HepG2 (cell line): Measurements from ENCODE around the gene ACOT4. TPM values are rescaled to one million over a fixed set of nuclear protein-coding genes. Genes with fewer than 3 reads are reported as not detected.
A peak's percentile ranks its signal among the peaks of the same experiment; 100 is the strongest.

Experiments used
- ATAC-seq: fragments of 200-7000 bp; cut with Tn5 transposase; 3 replicates; pipeline ENCODE4 v1.9.1; 2020; ENCODE audit warnings: mild to moderate bottlenecking, moderate library complexity
- BruUV-seq: library from RNA; stranded (reverse); fragments of 400-500 nt; replicated peaks from 2 replicates; lab custom pipeline; 2021; lab: Mats Ljungman, UMichigan
- CTCF ChIA-PET: fragments of 300-600 bp; formaldehyde crosslinking; extraction: SDS; loops from one replicate; lab custom pipeline; 2021; ENCODE audit warnings: low total read pairs, inconsistent platforms, low intra/inter-chr PET ratio; lab: Yijun Ruan, JAX
- POLR2A ChIA-PET: fragments of 350-600 bp; sonication (Branson Sonifier 250); formaldehyde crosslinking; loops from one replicate; lab custom pipeline; 2020; ENCODE audit warnings: antibody characterized with exemption, inconsistent platforms; lab: Yijun Ruan, JAX
- DNase-seq: peaks from one replicate; pipeline ENCODE4 v3.0.0-alpha.2; 2015; ENCODE audit warnings: low spot score
- FAIRE-seq: peaks from 3 replicates; lab custom pipeline; 2011; peaks lifted over from hg19 to GRCh38; lab: Jason Lieb, UNC
- H2AFZ ChIP-seq: one replicate; pipeline ENCODE4 v1.6.1; 2011; ENCODE audit warnings: low read length, inconsistent platforms
- H3K27ac ChIP-seq: fragments of 300-600 bp; 3 replicates; pipeline ENCODE4 v1.8.0; 2011; ENCODE audit warnings: mixed run types, mild to moderate bottlenecking, mixed read lengths, low read length, inconsistent platforms; ENCODE audit not compliant: insufficient read depth; ENCODE audit errors: extremely low read length
- H3K27me3 ChIP-seq, 2 experiments: fragments of 200-600 bp in 1 of 2; 2 replicates in 1 of 2; 3 replicates in 1 of 2; pipeline versions ENCODE4 v1.6.0 to v1.8.0; 2011; ENCODE audit warnings: low read length in 2 of 2, mild to moderate bottlenecking in 2 of 2, moderate library complexity in 2 of 2, inconsistent platforms in 1 of 2; ENCODE audit not compliant: insufficient read depth in 2 of 2, control insufficient read depth in 1 of 2
- H3K36me3 ChIP-seq, 2 experiments: fragments of 200-600 bp in 1 of 2; replicated peaks in 1 of 2; 2 replicates in 1 of 2; 3 replicates in 1 of 2; pipeline versions ENCODE4 v1.5.1 to v1.8.0; 2011; ENCODE audit warnings: low read length in 2 of 2, inconsistent platforms in 1 of 2; ENCODE audit not compliant: insufficient read depth in 2 of 2, control insufficient read depth in 1 of 2
- H3K4me1 ChIP-seq: 2 replicates; pipeline ENCODE4 v1.5.1; 2012; ENCODE audit warnings: low read length, inconsistent platforms; ENCODE audit not compliant: insufficient read depth
- H3K4me2 ChIP-seq: 2 replicates; pipeline ENCODE4 v1.6.0; 2011; ENCODE audit warnings: low read depth, low read length, inconsistent platforms
- H3K4me3 ChIP-seq, 3 experiments: fragments of 200-600 bp in 1 of 3; sonication (generic), shearing (Covaris generic) in 1 of 3; replicated peaks in 1 of 3; 2 replicates each; pipeline ENCODE4 v1.5.1; 2011 to 2016; ENCODE audit warnings: low read length in 3 of 3, inconsistent platforms in 2 of 3, low read depth in 2 of 3, mild to moderate bottlenecking in 2 of 3, control low read depth in 1 of 3, mixed read lengths in 1 of 3; ENCODE audit not compliant: insufficient read depth in 1 of 3
- H3K79me2 ChIP-seq: one replicate; pipeline ENCODE4 v1.6.1; 2011; ENCODE audit warnings: low read length, inconsistent platforms; ENCODE audit not compliant: insufficient read depth
- H3K9ac ChIP-seq: 2 replicates; pipeline ENCODE4 v1.6.0; 2011; ENCODE audit warnings: mild to moderate bottlenecking, low read depth, low read length, inconsistent platforms; ENCODE audit not compliant: insufficient read depth
- H3K9me3 ChIP-seq: 2 replicates; pipeline ENCODE4 v1.5.1; 2012; ENCODE audit warnings: mild to moderate bottlenecking, low read length
- H4K20me1 ChIP-seq: 2 replicates; pipeline ENCODE4 v1.6.0; 2011; ENCODE audit warnings: inconsistent platforms, mild to moderate bottlenecking, low read length, moderate library complexity; ENCODE audit not compliant: insufficient read depth
- ATF1 ChIP-seq: IDR thresholded peaks from 2 replicates; pipeline ENCODE4 v1.6.1; 2016; ENCODE audit warnings: mild to moderate bottlenecking, control low read depth
- CBX2 ChIP-seq, 2 experiments: fragments of 200-600 bp in 1 of 2; sonication (generic); formaldehyde crosslinking in 1 of 2; IDR thresholded peaks; 2 replicates each; pipeline versions ENCODE4 v1.7.0 to v1.8.1; 2018 to 2022; ENCODE audit warnings: low read depth in 2 of 2, low read length in 1 of 2, mild to moderate bottlenecking in 1 of 2, missing genetic modification reagents in 1 of 2
- NFKBIZ ChIP-seq: IDR thresholded peaks from 2 replicates; pipeline ENCODE4 v1.6.1; 2018; ENCODE audit warnings: missing genetic modification reagents, missing compliant biosample characterization
- POLR2A ChIP-seq, 2 experiments: IDR thresholded peaks; 2 replicates each; pipeline ENCODE4 v1.6.1; 2011; ENCODE audit warnings: low read depth in 2 of 2, low read length in 2 of 2, mild to moderate bottlenecking in 1 of 2, moderate library complexity in 1 of 2; ENCODE audit not compliant: insufficient read depth in 1 of 2
- SMAD1 ChIP-seq: sonication (generic); formaldehyde crosslinking; IDR thresholded peaks from 2 replicates; pipeline ENCODE4 v1.4.0; 2020; ENCODE audit warnings: missing genetic modification reagents, low read depth, mild to moderate bottlenecking, borderline replicate concordance
- U2AF2 ChIP-seq: fragments of 200-400 bp; formaldehyde crosslinking; IDR thresholded peaks from 2 replicates; pipeline ENCODE4 v1.6.1; 2017; ENCODE audit warnings: low read depth, mild to moderate bottlenecking, low read length
- XRCC5 ChIP-seq: fragments of 200-400 bp; formaldehyde crosslinking; optimal IDR thresholded peaks from 2 replicates; pipeline ENCODE3; 2017; ENCODE audit warnings: mild to moderate bottlenecking, low read length
- ZNF441 ChIP-seq: sonication (generic); formaldehyde crosslinking; IDR thresholded peaks from 2 replicates; pipeline ENCODE4 v1.7.0; 2021; ENCODE audit warnings: missing genetic modification reagents, borderline replicate concordance
- ZNF652 ChIP-seq: IDR thresholded peaks from 2 replicates; pipeline ENCODE4 v1.6.1; 2016; ENCODE audit warnings: low read depth, borderline replicate concordance
- WGBS: methylation state at CpG from one replicate; pipeline ENCODE4 v1.1.6; 2017; ENCODE audit warnings: low lambda C conversion rate; 5-methylcytosine and 5-hydroxymethylcytosine counted together
- in situ Hi-C: cut with HindIII; loops from 2 replicates; pipeline ENCODE4 v1.10.0; 2017; ENCODE audit warnings: low pct_unique_long_range_greater_than_20kb; ENCODE audit not compliant: extremely low pct_ligation_motif_present
- intact Hi-C: fragments of 100-400 bp; cut with micrococcal nuclease; formaldehyde crosslinking; loops from one replicate; pipeline ENCODE4 v1.10.0; 2022; ENCODE audit not compliant: unreplicated experiment
- polyA plus RNA-seq, 8 experiments: library from polyadenylated mRNA; depleted of rRNA in 3 of 8; stranded (reverse) in 7 of 8; unstranded in 1 of 8; fragments of >200 nt; fragmentation: Illumina TruSeq in 4 of 8; extraction: Trizol in 4 of 8; gene quantifications; 2 replicates each; pipeline versions ENCODE4 v1.2.1 to v1.2.3, GENCODE V29; 2011 to 2016; ENCODE audit warnings: low read depth in 4 of 8, missing spikeins in 1 of 8, mixed read lengths in 1 of 8; ENCODE audit not compliant: insufficient read depth in 1 of 8
- total RNA-seq, 5 experiments: library from RNA; depleted of rRNA; stranded (reverse); fragments of >200 nt; fragmentation: Illumina TruSeq; extraction: Trizol; gene quantifications; 2 replicates each; pipeline ENCODE4 v1.2.3, GENCODE V29; 2016; ENCODE audit warnings: low read depth in 1 of 5
- TF ChIP-seq, protein P1 (sequence below): IDR thresholded peaks from 2 replicates; pipeline ENCODE4 v1.6.1; 2018; ENCODE audit warnings: missing genetic modification reagents, mild to moderate bottlenecking, missing compliant biosample characterization
- TF ChIP-seq, protein P2 (sequence below): sonication (generic); formaldehyde crosslinking; IDR thresholded peaks from 2 replicates; pipeline ENCODE4 v1.4.0; 2020; ENCODE audit warnings: missing genetic modification reagents, borderline replicate concordance

Gene ACOT4
- total and polyA plus RNA-seq, 2 of the 13 experiments (the other 11 are each of a cell fraction or from before 2014, with no cell fraction given) = 0.04 to 0.05 TPM

DNA sequence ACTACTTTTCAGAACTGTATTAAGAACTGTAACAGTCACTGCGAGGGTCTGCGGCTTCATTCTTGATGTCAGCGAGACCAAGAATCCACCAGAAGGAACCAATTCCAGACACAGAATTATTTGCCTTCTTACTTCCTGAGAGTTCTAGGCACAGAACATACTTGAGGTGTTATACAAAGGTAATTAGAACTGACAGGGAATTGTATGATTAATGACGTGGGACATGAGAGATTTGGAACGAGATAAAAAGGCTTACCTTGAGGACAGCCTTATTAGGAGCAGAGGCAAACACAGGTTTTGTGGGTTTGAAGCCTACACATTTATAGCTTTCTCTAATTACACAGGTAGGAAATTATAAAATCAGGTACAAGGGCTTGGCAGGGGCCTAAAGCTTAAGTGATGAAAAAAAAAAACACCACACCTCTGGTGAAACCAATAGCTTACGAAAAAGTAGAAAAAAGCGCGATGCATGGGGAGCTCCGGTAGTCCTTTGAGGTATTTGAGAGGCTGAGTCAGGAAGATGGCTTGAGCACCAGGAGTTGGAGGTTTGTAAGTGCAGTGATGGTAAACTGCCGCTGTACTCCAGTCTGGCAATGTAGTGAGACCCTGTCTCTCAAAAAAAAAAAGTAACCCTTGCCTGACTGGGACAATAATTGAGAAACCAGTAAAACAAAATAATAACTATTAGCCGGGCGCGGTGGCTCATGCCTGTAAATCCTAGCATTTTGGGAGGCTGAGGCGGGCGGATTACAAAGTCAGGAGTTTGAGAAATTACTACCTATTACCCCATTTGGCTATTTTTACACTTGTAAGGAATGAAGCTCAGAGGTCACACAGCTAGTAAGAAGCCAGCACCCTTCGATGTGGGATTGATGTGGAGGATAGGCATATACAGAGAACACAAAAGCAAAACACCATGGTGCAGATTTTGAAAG lies 23.5 kb upstream of the ACOT4 start:
- Histone ChIP-seq H3K4me3 (peak overlapping the region; percentile 63 to 76 (median 74)), H3K4me2 (peak overlapping the region; percentile 86), H3K27me3 (no peaks in the 10 kb centered on the region), H3K27ac (peak overlapping the region; percentile 97), H3K9me3 (no peaks in the 10 kb centered on the region), H3K4me1 (peaks cover 31% of the 10 kb centered on the region), H3K79me2 (peaks cover 27% of the 10 kb centered on the region), H2AFZ (no peak overlapping the region), H4K20me1 (0 out of 2 replicates have a peak, but pooled peaks cover 3% of the 10 kb centered on the region), H3K9ac (peak overlapping the region; percentile 92), H3K36me3 (peaks cover 0 to 2% of the 10 kb centered on the region in 2 experiments; a peak in 1 of 5 replicates)
- DNase-seq (peak; percentile 46), FAIRE-seq (peak; percentile 51), ATAC-seq (peak; percentile 18; the same call in 2 of the 3 replicates)
- intact Hi-C loops = loop anchor here (10.0 kb wide), 1 partner anchor 53 kb away; no protein-coding TSS in a partner anchor
- ChIA-PET CTCF (interaction anchor here (3.0 kb wide), 1 partner anchor 59 kb away, joined by 9 read pairs; no protein-coding TSS in a partner anchor), POLR2A (interaction anchor here (0.6 to 6.4 kb wide), 22 partner anchors 10 to 510 kb away, joined by 3 to 108 read pairs (median 4); partner anchors contain the start of genes ACOT1, ACOT6, NUMB and PTGR2)
- WGBS = 17% methylated on average over 16 of the region's 16 CpGs
- in situ Hi-C loops = no loop called here
- BruUV-seq = no TSS peak
- TF ChIP-seq ZNF652 (CRISPR knock-in tag) (peak; percentile 89), CBX2 (IDR thresholded peaks at IDR 0.05; ENCODE audit: low read depth, low read length) (no peak), CBX2 (CRISPR knock-in tag; IDR thresholded peaks at IDR 0.05; ENCODE audit: low read depth) (no peak), POLR2A (IDR thresholded peaks at IDR 0.05; ENCODE audit: insufficient read depth in 1 of 2, low read depth in 2 of 2, low read length in 2 of 2) (0 out of 4 replicates have a peak, but pooled peaks of 1 of the 2 experiments have one; percentile 5), NFKBIZ (CRISPR knock-in tag) (0 out of 2 replicates have a peak, but pooled peaks have one; percentile 11), ATF1 (CRISPR knock-in tag) (0 out of 2 replicates have a peak, but pooled peaks have one; percentile 6), U2AF2 (no peak), SMAD1 (CRISPR knock-in tag) (no peak), ZNF441 (CRISPR knock-in tag) (no peak), XRCC5 (peak; percentile 7)
- TF ChIP-seq, protein P1, sequence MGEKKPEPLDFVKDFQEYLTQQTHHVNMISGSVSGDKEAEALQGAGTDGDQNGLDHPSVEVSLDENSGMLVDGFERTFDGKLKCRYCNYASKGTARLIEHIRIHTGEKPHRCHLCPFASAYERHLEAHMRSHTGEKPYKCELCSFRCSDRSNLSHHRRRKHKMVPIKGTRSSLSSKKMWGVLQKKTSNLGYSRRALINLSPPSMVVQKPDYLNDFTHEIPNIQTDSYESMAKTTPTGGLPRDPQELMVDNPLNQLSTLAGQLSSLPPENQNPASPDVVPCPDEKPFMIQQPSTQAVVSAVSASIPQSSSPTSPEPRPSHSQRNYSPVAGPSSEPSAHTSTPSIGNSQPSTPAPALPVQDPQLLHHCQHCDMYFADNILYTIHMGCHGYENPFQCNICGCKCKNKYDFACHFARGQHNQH (CRISPR knock-in tag) = peak; percentile 6; the same call in 1 of the 2 replicates
- TF ChIP-seq, protein P2, sequence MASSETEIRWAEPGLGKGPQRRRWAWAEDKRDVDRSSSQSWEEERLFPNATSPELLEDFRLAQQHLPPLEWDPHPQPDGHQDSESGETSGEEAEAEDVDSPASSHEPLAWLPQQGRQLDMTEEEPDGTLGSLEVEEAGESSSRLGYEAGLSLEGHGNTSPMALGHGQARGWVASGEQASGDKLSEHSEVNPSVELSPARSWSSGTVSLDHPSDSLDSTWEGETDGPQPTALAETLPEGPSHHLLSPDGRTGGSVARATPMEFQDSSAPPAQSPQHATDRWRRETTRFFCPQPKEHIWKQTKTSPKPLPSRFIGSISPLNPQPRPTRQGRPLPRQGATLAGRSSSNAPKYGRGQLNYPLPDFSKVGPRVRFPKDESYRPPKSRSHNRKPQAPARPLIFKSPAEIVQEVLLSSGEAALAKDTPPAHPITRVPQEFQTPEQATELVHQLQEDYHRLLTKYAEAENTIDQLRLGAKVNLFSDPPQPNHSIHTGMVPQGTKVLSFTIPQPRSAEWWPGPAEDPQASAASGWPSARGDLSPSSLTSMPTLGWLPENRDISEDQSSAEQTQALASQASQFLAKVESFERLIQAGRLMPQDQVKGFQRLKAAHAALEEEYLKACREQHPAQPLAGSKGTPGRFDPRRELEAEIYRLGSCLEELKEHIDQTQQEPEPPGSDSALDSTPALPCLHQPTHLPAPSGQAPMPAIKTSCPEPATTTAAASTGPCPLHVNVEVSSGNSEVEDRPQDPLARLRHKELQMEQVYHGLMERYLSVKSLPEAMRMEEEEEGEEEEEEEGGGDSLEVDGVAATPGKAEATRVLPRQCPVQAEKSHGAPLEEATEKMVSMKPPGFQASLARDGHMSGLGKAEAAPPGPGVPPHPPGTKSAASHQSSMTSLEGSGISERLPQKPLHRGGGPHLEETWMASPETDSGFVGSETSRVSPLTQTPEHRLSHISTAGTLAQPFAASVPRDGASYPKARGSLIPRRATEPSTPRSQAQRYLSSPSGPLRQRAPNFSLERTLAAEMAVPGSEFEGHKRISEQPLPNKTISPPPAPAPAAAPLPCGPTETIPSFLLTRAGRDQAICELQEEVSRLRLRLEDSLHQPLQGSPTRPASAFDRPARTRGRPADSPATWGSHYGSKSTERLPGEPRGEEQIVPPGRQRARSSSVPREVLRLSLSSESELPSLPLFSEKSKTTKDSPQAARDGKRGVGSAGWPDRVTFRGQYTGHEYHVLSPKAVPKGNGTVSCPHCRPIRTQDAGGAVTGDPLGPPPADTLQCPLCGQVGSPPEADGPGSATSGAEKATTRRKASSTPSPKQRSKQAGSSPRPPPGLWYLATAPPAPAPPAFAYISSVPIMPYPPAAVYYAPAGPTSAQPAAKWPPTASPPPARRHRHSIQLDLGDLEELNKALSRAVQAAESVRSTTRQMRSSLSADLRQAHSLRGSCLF (CRISPR knock-in tag) = 0 out of 2 replicates have a peak, but pooled peaks have one; percentile 11
